ENCODE data around the gene GET4.
"Not testable (repeated sequence)": the region's sequence is repeated elsewhere in the genome, so short reads cannot be mapped to it uniquely, and the experiment has no call there.

The GET4 gene

GRCh38 chr7:872685-873084 is 3.7 kb upstream of the GET4 start:
- not testable (repeated sequence) for DNase-seq

- DNase-seq = peak; percentile 81 to 87
Observed at GRCh38 chr7:873367-874002, 2.9 kb upstream of the GET4 start.

- DNase-seq = no peak
Observed at GRCh38 chr7:874031-874749, 2.2 kb upstream of the GET4 start.

- no peak for DNase-seq
Observed at GRCh38 chr7:875051-875450, 1.3 kb upstream of the GET4 start.

GRCh38 chr7:875476-876076 is 778 bp upstream of the GET4 start:
- no peak for DNase-seq

- no peak for DNase-seq
Observed at GRCh38 chr7:876972-877311, 588 bp downstream of the GET4 start.

GRCh38 chr7:877312-878232 is 1.2 kb downstream of the GET4 start:
- DNase-seq = no peak

GRCh38 chr7:879093-879492 is 2.7 kb downstream of the GET4 start:
- DNase-seq = no peak

GRCh38 chr7:879706-880105 is 3.4 kb downstream of the GET4 start:
- no peak for DNase-seq

GRCh38 chr7:880450-880849 is 4.1 kb downstream of the GET4 start:
- DNase-seq = no peak

GRCh38 chr7:881441-882234 is 5.3 kb downstream of the GET4 start:
- no peak for DNase-seq

GRCh38 chr7:882336-883035 is 6.1 kb downstream of the GET4 start:
- no peak for DNase-seq

GRCh38 chr7:883055-884021 is 7.0 kb downstream of the GET4 start:
- DNase-seq = no peak

GRCh38 chr7:884191-885003 is 8.0 kb downstream of the GET4 start:
- DNase-seq = no peak

- no peak for DNase-seq
Observed at GRCh38 chr7:885261-885892, 9.0 kb downstream of the GET4 start.

- DNase-seq = no peak
Observed at GRCh38 chr7:885893-886625, 9.7 kb downstream of the GET4 start.

- no peak for DNase-seq
Observed at GRCh38 chr7:886626-887487, 10.5 kb downstream of the GET4 start.

- DNase-seq = no peak
Observed at GRCh38 chr7:887488-887820, 11.1 kb downstream of the GET4 start.
